Measurements from ENCODE around the gene ATP2B2.

- TF ChIP-seq ZNF609 (CRISPR knock-in tag; IDR thresholded peaks at IDR 0.05; ENCODE audit: borderline replicate concordance), result no peak
- no peak for TF ChIP-seq STAT6 (CRISPR knock-in tag; IDR thresholded peaks at IDR 0.05)
- no peak for TF ChIP-seq FOXO4 (CRISPR knock-in tag; IDR thresholded peaks at IDR 0.05)
- no peak for TF ChIP-seq CHD2 (IDR thresholded peaks at IDR 0.05; ENCODE audit: low read depth, low read length)
- TF ChIP-seq EZH2 (IDR thresholded peaks at IDR 0.05; ENCODE audit: borderline replicate concordance, low read depth, low read length), result no peak
- no peak for TF ChIP-seq NR2C2 (CRISPR knock-in tag; IDR thresholded peaks at IDR 0.05)
- TF ChIP-seq NR2C2 (tag; IDR thresholded peaks at IDR 0.05), result no peak
- TF ChIP-seq USF1 (CRISPR knock-in tag; IDR thresholded peaks at IDR 0.05), result no peak
- no peak for TF ChIP-seq TEAD4 (IDR thresholded peaks at IDR 0.05; ENCODE audit: low read length)
- TF ChIP-seq TEAD4 (CRISPR knock-in tag; IDR thresholded peaks at IDR 0.05; ENCODE audit: borderline replicate concordance), result no peak
- TF ChIP-seq CREB1 (IDR thresholded peaks at IDR 0.05), result no peak
- TF ChIP-seq CREB1 (CRISPR knock-in tag; IDR thresholded peaks at IDR 0.05), result no peak
- peak; percentile 76 for TF ChIP-seq EGR1 (conservative IDR thresholded peaks at IDR 0.05)
These were observed 68.0 kb downstream of the ATP2B2 start for GRCh38 chr3:10437272-10437994.
